Fibroblast of lung (primary cell): Measurements from ENCODE around the gene SLC45A2. TPM values are rescaled to one million over a fixed set of nuclear protein-coding genes. Genes with fewer than 3 reads are reported as not detected.

Source experiments
- DNase-seq, 2 donors: peaks; one replicate each; pipeline versions ENCODE4 v3.0.0 to v3.0.0-alpha.2; 2010; ENCODE audit warnings: low read depth in 2 of 2
- H2AFZ ChIP-seq: 2 replicates; pipeline ENCODE4 v1.5.1; 2012; ENCODE audit warnings: low read length, control low read depth, inconsistent platforms
- H3K27ac ChIP-seq: 2 replicates; pipeline ENCODE4 v1.5.1; 2011; ENCODE audit warnings: low read length, control low read depth; ENCODE audit not compliant: insufficient read depth
- H3K27me3 ChIP-seq: 2 replicates; pipeline ENCODE4 v1.5.1; 2011; ENCODE audit warnings: mild to moderate bottlenecking, low read length; ENCODE audit not compliant: control insufficient read depth, insufficient read depth
- H3K36me3 ChIP-seq: 2 replicates; pipeline ENCODE4 v1.5.1; 2011; ENCODE audit warnings: low read length; ENCODE audit not compliant: control insufficient read depth, insufficient read depth
- H3K4me1 ChIP-seq: 2 replicates; pipeline ENCODE4 v1.5.1; 2011; ENCODE audit warnings: low read length; ENCODE audit not compliant: control insufficient read depth, insufficient read depth; ENCODE audit errors: extremely low read depth
- H3K4me2 ChIP-seq: 2 replicates; pipeline ENCODE4 v1.5.1; 2011; ENCODE audit warnings: low read length, control low read depth; ENCODE audit not compliant: insufficient read depth; ENCODE audit errors: extremely low read depth
- H3K4me3 ChIP-seq, 4 experiments: fragments of 200-600 bp in 1 of 4; sonication (generic) in 1 of 4; replicated peaks in 1 of 4; 2 replicates each; pipeline ENCODE4 v1.5.1; 2011 to 2016; ENCODE audit warnings: low read length in 4 of 4, low read depth in 3 of 4, mild to moderate bottlenecking in 3 of 4, control low read depth in 2 of 4, inconsistent platforms in 1 of 4, mixed read lengths in 1 of 4; ENCODE audit not compliant: insufficient read depth in 1 of 4; ENCODE audit errors: control extremely low read depth in 1 of 4
- H3K79me2 ChIP-seq: 2 replicates; pipeline ENCODE4 v1.5.1; 2012; ENCODE audit warnings: mild to moderate bottlenecking, low read length, inconsistent platforms; ENCODE audit not compliant: control insufficient read depth, insufficient read depth
- H3K9ac ChIP-seq: 2 replicates; pipeline ENCODE4 v1.5.1; 2011; ENCODE audit warnings: mild to moderate bottlenecking, low read length, control low read depth; ENCODE audit not compliant: insufficient read depth
- H3K9me3 ChIP-seq: 2 replicates; pipeline ENCODE4 v1.5.1; 2012; ENCODE audit warnings: low read depth, low read length; ENCODE audit not compliant: control insufficient read depth, insufficient read depth
- H4K20me1 ChIP-seq: 2 replicates; pipeline ENCODE4 v1.5.1; 2011; ENCODE audit warnings: low read length; ENCODE audit not compliant: control insufficient read depth, insufficient read depth; ENCODE audit errors: extremely low read depth
- CTCF ChIP-seq, 2 donors: IDR thresholded peaks in 1 of 2; conservative IDR thresholded peaks in 1 of 2; 1 replicate in 1 of 2; 2 replicates in 1 of 2; pipeline ENCODE4 v1.5.1; 2011 to 2012; ENCODE audit warnings: low read length in 2 of 2, control low read depth in 1 of 2, inconsistent platforms in 1 of 2, low read depth in 1 of 2, mild to moderate bottlenecking in 1 of 2
- EZH2 ChIP-seq: IDR thresholded peaks from 2 replicates; pipeline ENCODE4 v1.5.1; 2012; ENCODE audit warnings: low read length, control low read depth, mild to moderate bottlenecking; ENCODE audit errors: missing control alignments
- polyA plus RNA-seq, 2 donors: library from polyadenylated mRNA; depleted of rRNA in 1 of 2; stranded (reverse) in 1 of 2; unstranded in 1 of 2; fragments of >200 nt; gene quantifications; 2 replicates each; pipeline ENCODE4 v1.2.1, GENCODE V29; 2011 to 2012; ENCODE audit warnings: missing spikeins in 1 of 2
- total RNA-seq: library from RNA; depleted of rRNA; stranded (reverse); fragments of >200 nt; gene quantifications from 2 replicates; pipeline ENCODE4 v1.2.1, GENCODE V29; 2014

SLC45A2 gene
- total and polyA plus RNA-seq, 2 donors (not counting 1 experiment from before 2014, with no cell fraction given) = under 0.01 TPM; not detected in 1

- Histone ChIP-seq H3K4me1 (no peaks in the 10 kb centered on the region), H3K4me3 (no peak overlapping the region), H4K20me1 (no peaks in the 10 kb centered on the region), H3K79me2 (no peaks in the 10 kb centered on the region), H3K36me3 (no peaks in the 10 kb centered on the region), H3K27me3 (no peaks in the 10 kb centered on the region), H3K9ac (no peak overlapping the region), H3K27ac (no peak overlapping the region), H2AFZ (no peak overlapping the region), H3K4me2 (no peak overlapping the region), H3K9me3 (no peaks in the 10 kb centered on the region)
- no peak for TF ChIP-seq CTCF (conservative IDR thresholded peaks at IDR 0.05 in 1 of 2, IDR thresholded peaks at IDR 0.05 in 1 of 2; ENCODE audit: low read depth in 1 of 2, low read length in 2 of 2)
- no peak for TF ChIP-seq EZH2
- peak; percentile 2 to 82 for DNase-seq
These were observed 79.1 kb downstream of the SLC45A2 start for GRCh38 chr5:33905381-33905780.

GRCh38 chr5:33903118-33903517 is 81.4 kb downstream of the SLC45A2 start:
- no peak overlapping the region for H3K27ac ChIP-seq
- no peak for DNase-seq
- H3K79me2 ChIP-seq = no peaks in the 10 kb centered on the region
- no peaks in the 10 kb centered on the region for H3K27me3 ChIP-seq
- no peak overlapping the region for H3K9ac ChIP-seq
- no peak for TF ChIP-seq EZH2
- no peak for TF ChIP-seq CTCF (conservative IDR thresholded peaks at IDR 0.05 in 1 of 2, IDR thresholded peaks at IDR 0.05 in 1 of 2; ENCODE audit: low read depth in 1 of 2, low read length in 2 of 2)
- H2AFZ ChIP-seq = no peak overlapping the region
- no peaks in the 10 kb centered on the region for H3K9me3 ChIP-seq
- no peaks in the 10 kb centered on the region for H3K36me3 ChIP-seq
- no peaks in the 10 kb centered on the region for H3K4me1 ChIP-seq
- no peak overlapping the region for H3K4me2 ChIP-seq
- no peak overlapping the region for H3K4me3 ChIP-seq
- H4K20me1 ChIP-seq = no peaks in the 10 kb centered on the region

- no peaks in the 10 kb centered on the region for H3K9me3 ChIP-seq
These were observed 83.3 kb downstream of the SLC45A2 start for GRCh38 chr5:33901156-33901555.

More at GRCh38 chr5:33901156-33901555, 83.3 kb downstream of the SLC45A2 start:
- no peak overlapping the region for H3K27ac ChIP-seq
- H4K20me1 ChIP-seq = no peaks in the 10 kb centered on the region
- H3K27me3 ChIP-seq = no peaks in the 10 kb centered on the region
- TF ChIP-seq CTCF (conservative IDR thresholded peaks at IDR 0.05 in 1 of 2, IDR thresholded peaks at IDR 0.05 in 1 of 2; ENCODE audit: low read depth in 1 of 2, low read length in 2 of 2) (no peak), EZH2 (no peak)
- H3K4me3 ChIP-seq = no peak overlapping the region
- DNase-seq = peak in 1 of 2 donors; percentile 72
- peak overlapping the region; percentile 2 for H3K4me2 ChIP-seq
- no peak overlapping the region for H2AFZ ChIP-seq
- no peaks in the 10 kb centered on the region for H3K4me1 ChIP-seq
- no peak overlapping the region for H3K9ac ChIP-seq
- H3K36me3 ChIP-seq = no peaks in the 10 kb centered on the region
- no peaks in the 10 kb centered on the region for H3K79me2 ChIP-seq

Other genes with a start within 250 kb of the SLC45A2 start
- 6.4 and 10.7 TPM in 2 replicates for gene ADAMTS12, start 92.7 kb downstream of the SLC45A2 start, total RNA-seq
- 35.9 and 44.8 TPM in 2 replicates for gene ADAMTS12, start 92.7 kb downstream of the SLC45A2 start, polyA plus RNA-seq
- not detected in 2 replicates for gene RXFP3, start 48.3 kb downstream of the SLC45A2 start, total RNA-seq
- not detected in 2 replicates for gene RXFP3, start 48.3 kb downstream of the SLC45A2 start, polyA plus RNA-seq
- gene AMACR, start 23.4 kb upstream of the SLC45A2 start, total RNA-seq = 6.2 and 7.6 TPM in 2 replicates
- 13.4 and 14.2 TPM in 2 replicates for gene AMACR, start 23.4 kb upstream of the SLC45A2 start, polyA plus RNA-seq
- 1.0 and 1.2 TPM in 2 replicates for gene C1QTNF3, start 58.5 kb upstream of the SLC45A2 start, total RNA-seq
- 0.42 and 0.68 TPM in 2 replicates for gene C1QTNF3, start 58.5 kb upstream of the SLC45A2 start, polyA plus RNA-seq